ENCODE measurements around the gene ZNF747.

Gene ZNF747

DNA sequence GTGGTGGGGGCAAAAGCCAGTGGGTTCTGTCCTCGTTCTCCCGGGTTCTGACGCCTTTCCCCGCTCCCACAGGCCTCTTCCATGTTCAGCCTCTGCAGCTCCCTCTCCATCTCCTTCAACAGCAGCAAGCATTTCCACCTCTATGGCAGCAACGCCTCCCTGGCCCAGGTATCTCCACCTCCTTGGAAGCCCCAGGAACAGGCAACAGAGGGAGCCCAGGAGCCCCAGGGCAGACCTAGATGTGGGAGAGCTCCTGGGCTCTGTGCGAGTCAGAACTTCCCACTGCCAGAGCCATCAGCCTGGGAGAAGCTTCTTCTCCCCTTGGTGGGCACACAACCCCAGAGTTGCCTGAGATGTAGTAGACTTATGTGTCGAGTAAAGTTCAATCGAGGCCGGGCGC is 16.1 kb downstream of the ZNF747 start:
- no peak for DNase-seq (ENCODE audit: low spot score)

DNA sequence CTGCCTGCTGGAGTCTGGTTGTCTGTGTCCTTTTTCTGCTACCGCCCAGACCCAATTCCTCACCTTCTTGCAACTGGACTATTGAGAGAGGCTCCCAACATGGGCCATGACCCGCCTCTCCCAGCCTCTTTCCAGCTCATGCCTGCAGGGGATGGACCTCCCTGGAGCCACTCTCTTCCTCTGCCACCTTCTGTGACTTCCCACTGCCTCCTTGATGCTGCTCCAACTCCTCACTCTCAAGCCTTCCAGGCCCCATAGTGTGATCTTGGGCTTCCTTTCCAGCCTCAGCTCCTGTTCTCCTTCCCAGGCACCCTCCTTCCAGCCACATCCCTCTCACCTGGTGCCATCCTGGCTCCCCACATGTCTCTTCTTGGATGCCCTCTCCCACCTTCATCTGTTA is 19.4 kb downstream of the ZNF747 start:
- DNase-seq (ENCODE audit: low spot score): no peak

DNA sequence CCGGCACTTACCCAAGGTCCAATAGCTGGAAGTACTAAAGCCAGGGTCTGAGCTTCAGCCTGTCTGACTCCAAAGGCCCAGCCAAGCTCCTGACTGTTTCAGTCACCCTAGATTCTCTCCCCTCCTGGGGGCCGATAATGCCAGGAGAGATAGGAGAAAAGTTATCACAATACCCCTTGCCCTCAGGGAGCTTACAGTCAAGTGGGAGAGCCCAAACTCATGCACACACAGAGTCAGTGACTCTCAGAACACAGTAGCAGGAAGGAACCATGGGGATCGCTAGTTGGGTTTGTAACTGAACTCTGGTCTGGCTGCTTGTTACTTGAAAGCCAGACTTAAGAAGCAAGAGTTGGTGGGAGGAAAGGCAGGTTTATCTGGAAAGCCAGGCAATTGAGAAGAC is 23.1 kb downstream of the ZNF747 start:
- DNase-seq (ENCODE audit: low spot score): no peak

DNA sequence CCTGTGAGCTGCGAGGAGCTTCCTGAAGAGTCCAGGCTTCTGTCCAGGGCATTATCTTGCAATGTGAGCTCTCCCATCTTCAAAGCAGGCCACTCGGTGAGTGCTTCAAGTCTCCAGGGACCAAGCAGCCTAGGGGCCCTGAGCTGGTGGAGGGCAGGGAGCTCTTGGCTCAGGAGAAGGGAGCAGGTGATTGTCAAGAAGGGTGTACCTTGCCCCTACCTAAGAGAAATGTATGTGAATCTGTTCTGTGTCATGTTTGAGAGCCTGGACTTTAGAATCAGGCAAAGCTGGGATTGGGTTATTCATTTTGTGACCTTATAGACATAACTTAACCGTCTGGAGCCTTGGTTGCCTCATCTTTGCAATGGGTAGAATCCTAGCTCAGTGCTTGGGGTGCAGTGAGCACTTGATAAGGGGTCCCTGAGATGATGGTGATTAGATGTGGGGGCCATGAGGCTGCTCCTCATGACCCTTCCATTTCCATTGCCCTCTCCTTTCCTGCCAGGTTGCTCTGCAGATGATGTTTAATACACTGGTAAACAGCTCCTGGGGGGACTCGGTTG is 24.2 kb downstream of the ZNF747 start:
- DNase-seq (ENCODE audit: low spot score): no peak

DNA sequence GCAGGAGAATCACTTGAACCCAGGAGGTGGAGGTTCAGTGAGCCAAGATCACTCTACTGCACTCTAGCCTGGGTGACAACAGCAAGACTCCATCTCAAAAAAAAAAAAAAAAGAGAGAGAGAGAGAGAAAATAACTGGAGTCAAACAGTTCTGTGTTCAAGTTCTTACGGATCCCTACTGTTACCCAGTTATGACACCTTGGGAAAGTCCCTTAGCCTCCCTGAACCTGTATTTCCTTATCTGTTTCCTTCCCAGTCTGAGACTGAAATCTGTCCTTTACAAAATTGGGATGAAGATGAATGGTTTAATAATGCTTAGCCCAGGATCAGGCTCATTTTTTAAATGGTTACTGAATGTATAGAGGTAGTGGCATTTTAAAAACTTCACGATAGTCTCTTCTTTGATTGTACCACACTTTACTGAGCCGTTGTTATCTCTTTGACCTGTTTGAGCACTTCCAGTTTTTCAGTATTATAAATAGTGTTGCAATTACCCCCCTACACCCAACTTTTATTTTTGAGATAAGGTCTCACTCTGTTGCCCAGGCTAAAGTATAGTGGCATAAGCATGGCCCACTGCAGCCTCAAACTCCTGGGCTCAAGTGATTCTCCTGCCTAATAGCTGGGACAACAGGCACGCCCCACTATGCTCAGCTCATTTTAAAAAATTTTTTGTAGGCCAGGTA is 25.4 kb downstream of the ZNF747 start:
- DNase-seq (ENCODE audit: low spot score): no peak

DNA sequence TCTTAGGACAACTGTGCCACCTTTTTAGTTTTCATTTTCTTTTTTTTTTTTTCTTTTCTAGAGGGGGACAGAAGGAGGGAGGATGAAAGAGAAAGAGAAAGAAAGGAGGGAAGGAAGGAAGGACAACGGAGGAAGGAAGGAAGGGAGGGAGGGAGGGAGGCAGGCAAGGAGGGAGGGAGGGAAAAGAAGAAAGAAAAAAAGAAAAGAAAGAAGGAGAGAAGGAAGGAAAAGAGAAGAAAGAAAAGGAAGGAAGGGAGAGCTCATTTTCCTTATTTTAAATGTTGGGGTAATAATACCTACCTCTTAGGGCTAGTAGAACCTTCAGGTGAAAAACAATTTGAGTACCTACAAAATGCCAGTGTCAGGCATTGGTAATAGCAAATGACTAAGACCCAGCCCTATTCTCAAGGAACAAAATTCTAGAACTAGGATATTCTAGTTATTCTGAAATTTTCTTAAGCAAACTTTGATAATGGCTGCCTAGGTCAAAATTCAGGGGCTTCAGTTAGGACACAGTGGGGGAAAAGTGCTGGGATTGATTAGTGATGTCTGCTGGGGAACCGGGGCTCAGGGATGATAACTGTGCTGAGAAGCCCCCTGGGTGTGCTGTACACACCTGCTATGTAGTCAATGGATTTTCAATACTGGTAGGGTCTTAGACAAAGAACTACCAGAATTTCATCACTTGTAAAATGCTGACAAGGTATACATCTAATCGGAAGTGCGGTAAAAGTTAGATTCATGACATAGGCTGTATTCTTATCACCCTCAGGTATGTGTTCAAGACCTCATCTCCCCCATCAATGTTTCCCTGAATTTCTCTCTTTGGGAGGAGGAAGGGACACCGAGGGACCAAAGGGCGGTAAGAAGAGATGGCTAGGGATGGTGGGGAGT is 31.0 kb downstream of the ZNF747 start:
- DNase-seq (ENCODE audit: low spot score): no peak

DNA sequence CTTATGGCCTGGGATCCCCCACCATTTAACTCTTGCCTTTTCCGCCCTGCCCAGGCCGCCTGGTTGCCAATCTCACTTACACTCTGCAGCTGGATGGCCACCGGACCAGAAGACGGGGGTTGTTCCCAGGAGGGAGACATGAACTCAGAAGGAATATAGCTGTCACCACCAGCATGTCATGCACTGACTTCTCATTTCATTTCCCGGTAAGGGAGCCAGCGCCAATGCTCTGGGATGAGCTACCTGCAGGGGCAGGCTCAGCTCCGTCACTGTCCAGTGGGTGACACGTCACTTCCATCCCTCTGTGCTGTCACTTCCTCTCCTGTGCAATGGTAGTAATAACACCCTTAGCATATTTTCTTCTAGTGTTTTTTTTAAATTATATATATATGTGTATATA is 35.4 kb downstream of the ZNF747 start:
- no peak for DNase-seq (ENCODE audit: low spot score)

DNA sequence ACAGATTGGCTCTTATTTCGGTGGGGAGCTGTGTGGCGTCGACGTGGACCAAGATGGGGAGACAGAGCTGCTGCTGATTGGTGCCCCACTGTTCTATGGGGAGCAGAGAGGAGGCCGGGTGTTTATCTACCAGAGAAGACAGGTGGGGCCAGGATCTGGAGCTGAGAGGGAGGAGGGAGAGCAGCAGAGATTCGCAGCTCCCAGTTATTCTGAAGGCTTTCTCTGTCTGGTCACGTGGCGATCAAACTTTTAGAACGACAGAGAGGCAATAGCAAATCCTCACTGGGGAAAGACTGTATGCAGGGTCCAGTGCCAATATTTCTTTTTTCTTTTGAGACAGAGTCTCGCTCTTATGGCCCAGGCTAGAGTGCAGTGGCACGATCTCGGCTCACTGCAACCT is 39.9 kb downstream of the ZNF747 start:
- DNase-seq (ENCODE audit: low spot score): no peak

DNA sequence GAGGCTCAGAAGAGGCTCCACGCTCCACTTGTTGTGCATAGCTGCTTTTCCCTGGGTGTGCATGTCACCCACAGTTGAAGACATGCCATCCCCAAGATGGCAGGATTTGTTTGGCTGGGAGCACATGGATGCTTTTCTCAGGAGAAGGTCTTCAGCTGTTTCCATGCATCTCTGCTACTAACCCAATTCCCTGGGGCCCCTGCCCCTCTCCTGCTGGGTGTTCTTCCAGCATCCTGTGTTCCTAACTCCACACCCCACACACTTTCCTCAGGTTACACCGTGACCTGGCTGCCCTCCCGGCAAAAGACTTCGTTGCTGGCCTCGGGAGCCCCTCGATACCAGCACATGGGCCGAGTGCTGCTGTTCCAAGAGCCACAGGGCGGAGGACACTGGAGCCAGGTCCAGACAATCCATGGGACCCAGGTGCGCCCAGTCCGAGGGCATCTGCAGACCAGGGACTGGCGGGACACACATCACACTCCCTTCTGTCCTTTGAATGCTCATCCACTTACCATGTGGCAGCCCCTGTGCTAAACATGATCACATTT is 40.6 kb downstream of the ZNF747 start:
- DNase-seq (ENCODE audit: low spot score): no peak

DNA sequence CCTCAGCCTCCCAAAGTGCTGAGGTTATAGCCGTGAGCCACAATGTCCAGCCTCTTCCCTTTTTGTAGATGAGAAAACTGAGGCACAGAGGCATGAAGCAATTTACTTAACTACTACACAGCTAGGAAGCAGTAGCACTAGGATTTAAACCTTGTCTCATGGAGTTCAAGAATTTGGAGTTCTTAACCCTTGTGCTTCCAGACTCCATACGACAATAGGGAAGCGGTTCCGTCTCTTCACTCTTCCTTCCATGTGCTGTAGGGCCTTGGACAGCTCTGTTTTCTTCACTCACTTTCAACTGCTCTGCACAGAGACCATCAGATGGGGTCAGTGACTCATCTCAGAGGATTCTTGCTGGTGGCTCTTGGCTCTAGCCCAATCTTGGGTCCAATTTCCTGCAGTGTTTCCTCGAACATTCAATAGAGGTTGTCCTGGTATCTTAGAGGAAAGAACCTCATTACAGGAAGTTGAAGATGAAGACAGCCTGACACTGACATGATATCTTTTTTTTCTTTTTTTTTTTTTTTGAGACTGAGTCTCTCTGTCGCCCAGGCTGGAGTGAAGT is 42.8 kb downstream of the ZNF747 start:
- DNase-seq (ENCODE audit: low spot score): no peak

DNA sequence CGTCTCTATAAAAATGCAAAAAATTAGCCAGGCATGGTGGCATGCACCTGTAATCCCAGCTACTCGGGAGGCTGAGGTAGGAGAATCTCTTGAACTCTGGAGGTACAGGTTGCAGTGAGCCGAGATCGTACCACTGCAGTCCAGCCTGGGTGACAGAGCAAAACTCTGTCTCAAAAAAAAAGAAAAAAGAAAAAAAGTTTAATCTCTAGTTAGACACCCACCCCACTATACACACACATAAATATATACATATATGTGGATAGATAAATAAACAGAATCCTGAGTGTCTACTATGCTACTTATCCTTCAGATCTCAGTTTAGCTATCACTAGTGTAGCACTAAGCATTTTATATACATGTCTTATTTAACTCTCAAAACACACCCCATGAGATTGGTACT is 43.4 kb downstream of the ZNF747 start:
- no peak for DNase-seq (ENCODE audit: low spot score)

DNA sequence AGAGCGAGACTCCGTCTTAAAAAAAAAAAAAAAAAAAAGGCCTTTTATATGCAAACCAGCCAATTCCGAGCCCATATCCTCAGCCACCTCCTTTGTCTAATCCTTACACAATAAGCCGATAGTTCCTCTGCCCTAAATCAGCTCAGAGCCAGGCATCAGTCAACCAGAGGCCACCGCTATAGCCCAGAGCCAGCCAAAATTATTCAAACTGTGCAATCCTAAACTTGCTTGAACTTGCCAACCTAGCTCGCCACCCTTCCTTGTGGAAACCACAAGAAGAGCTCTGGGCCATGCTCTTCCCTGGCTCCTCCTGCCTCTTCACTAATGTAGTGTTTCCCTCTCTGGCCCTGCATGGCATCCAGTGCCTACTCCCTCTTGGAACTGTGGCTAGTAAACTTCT is 44.4 kb downstream of the ZNF747 start:
- no peak for DNase-seq (ENCODE audit: low spot score)

DNA sequence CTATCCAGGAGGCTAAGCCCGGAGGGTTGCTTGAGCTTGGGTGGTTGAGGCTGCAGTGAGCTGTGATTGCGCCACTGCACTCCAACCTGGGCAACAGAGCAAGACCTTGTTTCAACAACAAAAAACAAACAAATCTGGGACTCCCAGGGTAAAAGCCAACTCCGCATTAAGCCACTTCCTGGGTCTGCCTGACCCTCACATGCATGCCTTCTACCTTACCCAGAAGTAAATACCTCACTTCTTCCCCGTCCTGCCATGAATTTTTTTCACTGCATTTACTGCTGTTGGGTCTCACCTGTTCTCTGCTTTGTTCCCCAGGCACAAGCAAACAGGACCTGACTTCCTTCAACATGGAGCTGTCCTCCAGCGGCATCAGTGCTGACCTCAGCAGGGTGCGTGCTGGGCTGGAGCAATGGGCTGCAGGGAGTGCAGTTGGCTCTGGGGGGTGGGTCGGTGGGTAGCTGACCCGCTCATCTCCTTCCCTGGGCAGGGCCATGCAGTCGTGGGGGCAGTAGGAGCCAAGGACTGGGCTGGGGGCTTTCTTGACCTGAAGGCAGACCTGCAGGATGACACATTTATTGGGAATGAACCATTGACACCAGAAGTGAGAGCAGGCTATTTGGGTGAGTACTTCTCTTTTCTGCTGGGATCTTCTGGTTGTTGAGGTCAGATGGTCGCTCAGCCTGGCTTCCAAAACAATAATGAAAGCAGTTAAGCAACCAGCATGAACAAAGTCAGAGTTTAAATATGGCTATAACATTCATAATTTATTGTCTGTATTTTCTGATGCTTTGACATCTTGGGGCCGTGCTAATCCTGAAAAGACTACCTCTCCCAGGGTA is 45.7 kb downstream of the ZNF747 start:
- no peak for DNase-seq (ENCODE audit: low spot score)

DNA sequence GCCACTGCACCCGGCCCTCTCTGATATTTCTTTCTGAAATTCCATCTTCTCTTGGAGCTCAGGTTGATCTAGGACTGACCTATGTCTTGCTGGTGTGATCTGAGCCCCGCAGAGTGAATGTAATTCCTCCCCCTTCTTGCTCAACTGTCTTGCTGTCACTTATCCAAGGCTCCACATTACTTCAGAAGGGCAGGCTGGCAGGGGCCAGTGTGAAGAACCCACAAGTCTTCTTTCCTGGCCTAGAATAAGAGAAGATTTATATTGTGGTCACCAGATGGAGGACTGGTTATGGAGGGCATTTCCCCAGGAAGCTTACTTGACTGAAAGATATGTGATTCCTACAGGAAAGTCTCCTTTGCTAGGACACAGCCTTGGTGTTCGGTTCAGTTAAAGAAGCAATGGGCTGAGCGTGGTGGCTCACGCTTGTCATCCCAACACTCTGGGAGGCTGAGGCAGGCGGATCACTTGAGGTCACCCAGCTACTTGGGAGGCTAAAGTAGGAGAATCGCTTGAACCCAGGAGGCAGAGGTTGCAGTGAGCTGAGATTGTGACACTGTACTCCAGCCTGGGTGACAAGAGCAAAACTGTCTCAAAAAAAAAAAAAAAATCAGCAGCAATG is 48.7 kb downstream of the ZNF747 start:
- no peak for DNase-seq (ENCODE audit: low spot score)

DNA sequence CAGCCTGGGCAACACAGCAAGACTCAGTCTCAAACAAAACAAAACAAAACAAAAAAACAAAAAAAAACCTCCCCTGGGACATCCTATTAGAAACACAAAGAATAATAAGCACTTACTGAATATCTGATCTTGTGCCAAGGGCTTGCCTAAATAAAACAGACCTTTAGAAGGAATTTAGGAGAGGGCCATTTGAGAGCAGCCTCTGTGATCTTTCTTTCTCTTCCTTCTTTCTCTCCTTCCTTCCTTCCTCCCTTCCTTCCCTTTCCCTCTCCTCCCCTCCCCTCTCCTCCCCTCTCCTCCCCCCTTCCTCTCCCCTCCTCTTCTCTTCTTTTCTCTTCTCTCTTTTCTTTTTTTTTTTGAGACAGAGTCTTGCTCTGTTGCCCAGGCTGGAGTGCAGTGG is 49.8 kb downstream of the ZNF747 start:
- DNase-seq (ENCODE audit: low spot score): no peak

DNA sequence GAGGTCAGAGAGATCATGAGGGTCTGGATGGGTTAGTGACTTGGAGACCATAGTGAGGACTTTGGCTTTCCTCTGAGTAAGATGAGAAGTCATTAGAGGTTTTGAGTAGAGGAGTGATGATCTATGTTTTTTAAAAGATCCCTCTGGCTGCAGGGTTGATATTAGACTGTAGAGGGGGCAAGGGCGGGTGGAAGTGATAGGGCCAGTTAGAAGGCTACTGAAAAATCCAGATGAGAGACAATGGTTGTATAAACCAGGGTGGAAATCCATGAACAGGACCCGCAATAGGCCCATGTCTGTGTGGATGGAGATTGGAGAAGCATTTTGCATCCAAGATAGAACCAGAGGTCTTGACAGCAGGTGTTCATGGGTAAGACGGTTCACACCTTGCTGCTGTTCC is 52.3 kb downstream of the ZNF747 start:
- no peak for DNase-seq (ENCODE audit: low spot score)

DNA sequence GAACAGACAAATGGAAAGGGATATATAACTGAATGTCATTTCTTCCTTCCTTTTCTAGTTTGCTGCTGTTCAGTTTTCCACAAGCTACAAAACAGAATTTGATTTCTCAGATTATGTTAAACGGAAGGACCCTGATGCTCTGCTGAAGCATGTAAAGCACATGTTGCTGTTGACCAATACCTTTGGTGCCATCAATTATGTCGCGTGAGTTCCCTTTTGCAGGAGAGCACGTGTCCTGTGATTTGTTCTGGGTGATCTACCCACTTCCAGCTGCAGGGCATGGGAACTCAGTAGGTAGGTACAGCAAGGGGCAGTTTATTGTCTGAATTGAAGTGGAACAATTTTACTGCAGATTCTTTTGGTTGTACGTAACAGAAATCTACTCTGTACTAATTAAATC is 53.3 kb downstream of the ZNF747 start:
- DNase-seq (ENCODE audit: low spot score): no peak

Data from putamen (tissue), 1 donor.